Liver (tissue), 9 donors: ENCODE measurements around the gene OMA1. TPM values are rescaled to one million over a fixed set of nuclear protein-coding genes. Genes with fewer than 3 reads are reported as not detected.

Source experiments
- DNase-seq: peaks from one replicate; pipeline ENCODE4 v3.0.0-alpha.2; 2017; ENCODE audit warnings: low spot score
- H3K27ac ChIP-seq, 2 donors: one replicate each; pipeline ENCODE4 v1.7.0; 2013; ENCODE audit warnings: inconsistent platforms in 2 of 2, low read length in 2 of 2, control low read depth in 1 of 2, low read depth in 1 of 2, mild to moderate bottlenecking in 1 of 2
- H3K27me3 ChIP-seq, 4 donors: one replicate each; pipeline versions ENCODE4 v1.6.1 to v1.7.0; 2013; ENCODE audit warnings: low read length in 3 of 4, inconsistent platforms in 1 of 4, mild to moderate bottlenecking in 1 of 4, moderate library complexity in 1 of 4; ENCODE audit not compliant: control insufficient read depth in 4 of 4, insufficient read depth in 4 of 4
- H3K36me3 ChIP-seq, 4 donors: one replicate each; pipeline versions ENCODE4 v1.6.1 to v1.7.0; 2013; ENCODE audit warnings: low read length in 3 of 4, mild to moderate bottlenecking in 3 of 4, low read depth in 1 of 4, moderate library complexity in 1 of 4; ENCODE audit not compliant: control insufficient read depth in 4 of 4, insufficient read depth in 3 of 4
- H3K4me1 ChIP-seq, 4 donors: one replicate each; pipeline versions ENCODE4 v1.6.1 to v1.7.0; 2013; ENCODE audit warnings: low read length in 3 of 4, mild to moderate bottlenecking in 3 of 4, moderate library complexity in 1 of 4; ENCODE audit not compliant: control insufficient read depth in 4 of 4, insufficient read depth in 4 of 4
- H3K4me3 ChIP-seq, 3 donors: one replicate each; pipeline versions ENCODE4 v1.6.1 to v1.7.0; 2013; ENCODE audit warnings: low read length in 3 of 3, control low read depth in 1 of 3, low read depth in 1 of 3, mild to moderate bottlenecking in 1 of 3
- H3K9ac ChIP-seq, 2 donors: one replicate each; pipeline ENCODE4 v1.7.0; 2013; ENCODE audit warnings: low read length in 2 of 2, mild to moderate bottlenecking in 2 of 2, moderate library complexity in 2 of 2, control low read depth in 1 of 2, low read depth in 1 of 2
- H3K9me3 ChIP-seq, 4 donors: one replicate each; pipeline versions ENCODE4 v1.6.1 to v1.7.0; 2013; ENCODE audit warnings: low read length in 3 of 4; ENCODE audit not compliant: control insufficient read depth in 4 of 4
- EGR1 ChIP-seq, 2 donors: IDR thresholded peaks; 2 replicates each; pipeline ENCODE4 v1.6.1; 2016 to 2018; ENCODE audit warnings: antibody characterized with exemption in 2 of 2, low read depth in 2 of 2
- FOXA1 ChIP-seq: IDR thresholded peaks from 2 replicates; pipeline ENCODE4 v1.6.1; 2016; ENCODE audit warnings: antibody characterized with exemption
- GABPA ChIP-seq, 2 donors: IDR thresholded peaks in 1 of 2; conservative IDR thresholded peaks in 1 of 2; 2 replicates each; pipeline ENCODE4 v1.6.1; 2016; ENCODE audit warnings: antibody characterized with exemption in 2 of 2, mild to moderate bottlenecking in 1 of 2, moderate library complexity in 1 of 2
- HNF4A ChIP-seq, 2 donors: conservative IDR thresholded peaks; 2 replicates each; pipeline ENCODE4 v1.6.1; 2016; ENCODE audit warnings: antibody characterized with exemption in 2 of 2, mild to moderate bottlenecking in 2 of 2
- HNF4G ChIP-seq: IDR thresholded peaks from 2 replicates; pipeline ENCODE4 v1.6.1; 2016; ENCODE audit warnings: antibody characterized with exemption
- JUND ChIP-seq, 2 donors: IDR thresholded peaks; 2 replicates each; pipeline ENCODE4 v1.6.1; 2016; ENCODE audit warnings: antibody characterized with exemption in 2 of 2
- NR2F2 ChIP-seq: IDR thresholded peaks from 2 replicates; pipeline ENCODE4 v1.6.1; 2016; ENCODE audit warnings: antibody characterized with exemption
- RAD21 ChIP-seq, 2 donors: IDR thresholded peaks; 2 replicates each; pipeline ENCODE4 v1.6.1; 2016; ENCODE audit warnings: antibody characterized with exemption in 2 of 2, mild to moderate bottlenecking in 2 of 2
- RXRA ChIP-seq, 2 donors: IDR thresholded peaks; 2 replicates each; pipeline ENCODE4 v1.6.1; 2017 to 2018; ENCODE audit warnings: antibody characterized with exemption in 2 of 2, mild to moderate bottlenecking in 1 of 2
- SP1 ChIP-seq: IDR thresholded peaks from 2 replicates; pipeline ENCODE4 v1.6.1; 2018; ENCODE audit warnings: antibody characterized with exemption, mild to moderate bottlenecking
- TAF1 ChIP-seq: conservative IDR thresholded peaks from 2 replicates; pipeline ENCODE4 v1.6.1; 2016; ENCODE audit warnings: antibody characterized with exemption, mild to moderate bottlenecking
- YY1 ChIP-seq: IDR thresholded peaks from 2 replicates; pipeline ENCODE4 v1.6.1; 2016; ENCODE audit warnings: antibody characterized with exemption, mild to moderate bottlenecking
- WGBS: extraction: QIAGEN DNeasy Blood & Tissue Kit; methylation state at CpG from one replicate; pipeline ENCODE4 v1.1.7; 2013; 5-methylcytosine and 5-hydroxymethylcytosine counted together
- polyA plus RNA-seq, 2 donors: library from polyadenylated mRNA; stranded (reverse) in 1 of 2; unstranded in 1 of 2; fragments of 200-250 nt in 1 of 2; fragments of >200 nt in 1 of 2; fragmentation: Nextera tagmentation in 1 of 2; extraction: Ambion mirVana in 1 of 2; gene quantifications; one replicate each; pipeline versions ENCODE4 v1.2.1 to v1.2.3, GENCODE V29; 2013 to 2015
- total RNA-seq, 2 donors: library from RNA; depleted of rRNA; stranded (reverse); fragments of >200 nt; gene quantifications; one replicate each; pipeline ENCODE4 v1.2.3, GENCODE V29; 2014
- TF ChIP-seq, protein P1 (sequence below): fragments of 150-350 bp; IDR thresholded peaks from 2 replicates; pipeline ENCODE4 v1.5.1; 2017; ENCODE audit warnings: improper control_type of control experiment, low read depth, low read length; ENCODE audit not compliant: missing input control
- TF ChIP-seq, protein P2 (sequence below): IDR thresholded peaks from 2 replicates; pipeline ENCODE4 v1.6.1; 2016; ENCODE audit warnings: antibody characterized with exemption
- donor health status: healthy.
- donor health status: healthy.
- donor health status: healthy.
- donor health status: healthy.
- donor health status: healthy.

OMA1 gene
- total and polyA plus RNA-seq, 4 donors = 9.1 to 31.0 (median 16.1) TPM

DNA sequence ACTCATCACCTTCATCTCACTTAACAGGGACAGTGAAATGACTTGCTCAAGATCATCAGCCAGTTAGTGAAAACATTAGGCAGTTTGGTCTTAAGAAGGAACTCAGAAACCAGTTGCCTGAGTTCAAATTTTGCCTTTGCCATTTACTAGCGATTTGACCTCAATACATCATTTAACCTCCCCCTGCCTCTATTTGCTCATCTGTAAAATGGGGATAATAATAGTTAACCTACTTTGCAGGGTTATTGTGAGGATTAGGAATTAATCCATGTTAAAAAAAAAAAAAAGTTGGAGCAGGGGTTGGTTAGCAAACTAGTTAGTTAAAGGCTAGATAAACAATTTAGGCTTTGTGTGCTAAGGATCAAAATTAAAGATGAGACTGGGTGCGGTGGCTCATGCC lies 41.1 kb upstream of the OMA1 start:
- Histone ChIP-seq H3K4me3 (no peak overlapping the region), H3K27ac (no peak overlapping the region), H3K9ac (no peak overlapping the region), H3K36me3 (no peaks in the 10 kb centered on the region), H3K27me3 (peaks cover 0 to 9% (median 1%) of the 10 kb centered on the region in 4 donors), H3K9me3 (no peaks in the 10 kb centered on the region), H3K4me1 (no peaks in the 10 kb centered on the region)
- TF ChIP-seq FOXA1 (no peak), EGR1 (IDR thresholded peaks at IDR 0.05; ENCODE audit: low read depth in 2 of 2) (no peak), HNF4A (conservative IDR thresholded peaks at IDR 0.05) (no peak), JUND (IDR thresholded peaks at IDR 0.05) (no peak), YY1 (no peak), GABPA (IDR thresholded peaks at IDR 0.05 in 1 of 2, conservative IDR thresholded peaks at IDR 0.05 in 1 of 2) (no peak)
- 89% methylated on average over 2 of the region's 2 CpGs for WGBS
- DNase-seq = no peak

DNA sequence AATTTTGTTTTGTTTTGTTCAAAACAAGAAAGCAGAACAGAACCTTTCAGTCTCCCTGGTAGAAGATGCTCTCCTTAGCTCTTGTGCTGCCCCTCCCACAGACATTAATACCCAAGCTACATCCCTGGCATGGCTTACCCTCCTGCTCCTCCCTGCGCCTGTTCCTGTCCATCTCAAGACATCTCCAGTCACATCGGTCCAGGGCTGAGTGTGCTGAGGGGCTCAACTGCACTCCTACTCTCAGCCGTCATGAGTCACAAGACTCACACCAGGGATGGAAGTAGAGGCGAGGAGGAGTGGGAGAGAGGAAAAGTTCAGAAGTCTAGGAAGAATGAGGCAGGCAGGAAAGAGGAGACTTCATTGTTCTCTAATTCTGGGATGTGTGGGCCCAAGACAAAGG lies 39.7 kb upstream of the OMA1 start:
- H3K4me3 ChIP-seq = no peak overlapping the region
- H3K9me3 ChIP-seq = no peaks in the 10 kb centered on the region
- DNase-seq = no peak
- TF ChIP-seq GABPA (IDR thresholded peaks at IDR 0.05 in 1 of 2, conservative IDR thresholded peaks at IDR 0.05 in 1 of 2) = no peak
- no peak for TF ChIP-seq FOXA1
- TF ChIP-seq TAF1 = no peak
- TF ChIP-seq, protein P1, sequence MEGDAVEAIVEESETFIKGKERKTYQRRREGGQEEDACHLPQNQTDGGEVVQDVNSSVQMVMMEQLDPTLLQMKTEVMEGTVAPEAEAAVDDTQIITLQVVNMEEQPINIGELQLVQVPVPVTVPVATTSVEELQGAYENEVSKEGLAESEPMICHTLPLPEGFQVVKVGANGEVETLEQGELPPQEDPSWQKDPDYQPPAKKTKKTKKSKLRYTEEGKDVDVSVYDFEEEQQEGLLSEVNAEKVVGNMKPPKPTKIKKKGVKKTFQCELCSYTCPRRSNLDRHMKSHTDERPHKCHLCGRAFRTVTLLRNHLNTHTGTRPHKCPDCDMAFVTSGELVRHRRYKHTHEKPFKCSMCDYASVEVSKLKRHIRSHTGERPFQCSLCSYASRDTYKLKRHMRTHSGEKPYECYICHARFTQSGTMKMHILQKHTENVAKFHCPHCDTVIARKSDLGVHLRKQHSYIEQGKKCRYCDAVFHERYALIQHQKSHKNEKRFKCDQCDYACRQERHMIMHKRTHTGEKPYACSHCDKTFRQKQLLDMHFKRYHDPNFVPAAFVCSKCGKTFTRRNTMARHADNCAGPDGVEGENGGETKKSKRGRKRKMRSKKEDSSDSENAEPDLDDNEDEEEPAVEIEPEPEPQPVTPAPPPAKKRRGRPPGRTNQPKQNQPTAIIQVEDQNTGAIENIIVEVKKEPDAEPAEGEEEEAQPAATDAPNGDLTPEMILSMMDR = no peak
- TF ChIP-seq JUND (IDR thresholded peaks at IDR 0.05) = no peak
- TF ChIP-seq RAD21 (IDR thresholded peaks at IDR 0.05) = no peak
- TF ChIP-seq YY1 = no peak
- no peaks in the 10 kb centered on the region for H3K4me1 ChIP-seq
- H3K27ac ChIP-seq = no peak overlapping the region
- no peak overlapping the region for H3K9ac ChIP-seq
- no peaks in the 10 kb centered on the region for H3K36me3 ChIP-seq
- 74% methylated on average over 4 of the region's 4 CpGs for WGBS
- H3K27me3 ChIP-seq = peaks cover 0 to 10% (median 1%) of the 10 kb centered on the region in 4 donors

DNA sequence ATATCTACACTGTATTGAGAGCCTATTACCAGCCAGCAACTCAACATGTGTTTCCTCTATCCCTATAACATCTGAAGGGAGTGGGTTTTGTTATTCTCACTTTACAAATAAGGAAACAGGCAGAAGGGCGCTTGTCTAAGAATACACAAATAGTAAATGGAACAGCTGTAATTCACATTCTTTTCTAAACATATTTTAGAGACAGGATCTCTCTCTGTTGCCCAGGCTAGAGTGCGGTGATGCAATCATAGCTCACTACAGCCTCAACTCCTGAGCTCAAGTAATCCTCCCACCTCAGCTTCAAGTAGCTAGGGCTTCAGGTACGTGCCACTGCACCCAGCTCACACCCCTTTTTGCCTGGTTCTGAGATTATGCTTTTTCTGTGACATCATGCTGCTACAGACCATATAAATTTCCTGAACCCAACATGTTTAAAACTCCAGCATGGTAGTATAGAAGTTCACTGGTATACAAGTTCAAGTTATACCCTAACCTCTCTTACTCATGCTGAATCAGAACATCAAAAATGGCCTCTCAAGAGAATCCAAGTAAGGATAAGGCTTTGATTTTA lies 39.1 kb upstream of the OMA1 start:
- Histone ChIP-seq H3K4me3 (no peak overlapping the region), H3K9me3 (no peaks in the 10 kb centered on the region), H3K9ac (no peak overlapping the region), H3K27ac (no peak overlapping the region), H3K27me3 (peaks cover 0 to 13% (median 1%) of the 10 kb centered on the region in 4 donors), H3K36me3 (no peaks in the 10 kb centered on the region), H3K4me1 (no peaks in the 10 kb centered on the region)
- 54% methylated on average over 3 of the region's 3 CpGs for WGBS
- no peak for TF ChIP-seq HNF4A (conservative IDR thresholded peaks at IDR 0.05)
- TF ChIP-seq HNF4G = no peak
- TF ChIP-seq NR2F2 = no peak
- no peak for TF ChIP-seq YY1
- TF ChIP-seq RXRA (IDR thresholded peaks at IDR 0.05) = no peak
- no peak for TF ChIP-seq RAD21 (IDR thresholded peaks at IDR 0.05)
- no peak for TF ChIP-seq EGR1 (IDR thresholded peaks at IDR 0.05; ENCODE audit: low read depth in 2 of 2)
- TF ChIP-seq JUND (IDR thresholded peaks at IDR 0.05) = no peak
- TF ChIP-seq, protein P2, sequence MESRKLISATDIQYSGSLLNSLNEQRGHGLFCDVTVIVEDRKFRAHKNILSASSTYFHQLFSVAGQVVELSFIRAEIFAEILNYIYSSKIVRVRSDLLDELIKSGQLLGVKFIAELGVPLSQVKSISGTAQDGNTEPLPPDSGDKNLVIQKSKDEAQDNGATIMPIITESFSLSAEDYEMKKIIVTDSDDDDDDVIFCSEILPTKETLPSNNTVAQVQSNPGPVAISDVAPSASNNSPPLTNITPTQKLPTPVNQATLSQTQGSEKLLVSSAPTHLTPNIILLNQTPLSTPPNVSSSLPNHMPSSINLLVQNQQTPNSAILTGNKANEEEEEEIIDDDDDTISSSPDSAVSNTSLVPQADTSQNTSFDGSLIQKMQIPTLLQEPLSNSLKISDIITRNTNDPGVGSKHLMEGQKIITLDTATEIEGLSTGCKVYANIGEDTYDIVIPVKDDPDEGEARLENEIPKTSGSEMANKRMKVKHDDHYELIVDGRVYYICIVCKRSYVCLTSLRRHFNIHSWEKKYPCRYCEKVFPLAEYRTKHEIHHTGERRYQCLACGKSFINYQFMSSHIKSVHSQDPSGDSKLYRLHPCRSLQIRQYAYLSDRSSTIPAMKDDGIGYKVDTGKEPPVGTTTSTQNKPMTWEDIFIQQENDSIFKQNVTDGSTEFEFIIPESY = no peak
- no peak for TF ChIP-seq SP1
- no peak for TF ChIP-seq FOXA1
- no peak for DNase-seq
